Left colon (tissue), 2 donors: ENCODE data around the gene SH2B2. TPM values are rescaled to one million over a fixed set of nuclear protein-coding genes. Genes with fewer than 3 reads are reported as not detected.
"Not testable (repeated sequence)": the region's sequence is repeated elsewhere in the genome, so short reads cannot be mapped to it uniquely, and the experiment has no call there.

Experiments used
- ATAC-seq: fragments of 200-7000 bp; cut with Tn5 transposase; one replicate; pipeline ENCODE4 v1.9.1; 2020; ENCODE audit warnings: mild to moderate bottlenecking, moderate library complexity
- DNase-seq, 2 donors: peaks; one replicate each; pipeline ENCODE4 v3.0.0-alpha.2; 2020
- intact Hi-C, 2 donors: fragments of 100-400 bp; cut with DNase I in 1 of 2; cut with micrococcal nuclease in 1 of 2; formaldehyde crosslinking; loops; one replicate each; pipeline versions ENCODE4 v1.11.2 to v1.14.0; 2022; cut with DNase I, micrococcal nuclease
- total RNA-seq, 2 donors: library from RNA; stranded (reverse); fragmentation: NEBNext Ultra II Directional; extraction: Animal tissue kit (Norgen Biotek cat#: 25700); gene quantifications; one replicate each; pipeline ENCODE4 v1.2.1, GENCODE V29; 2021
- donor health status: DM: no; HTN: no; CAD: no.
- donor health status: DM: yes; HTN: yes; CAD: no.

Gene SH2B2
- total RNA-seq, 2 donors from 2014 or later: 3.2 to 3.3 TPM

DNA sequence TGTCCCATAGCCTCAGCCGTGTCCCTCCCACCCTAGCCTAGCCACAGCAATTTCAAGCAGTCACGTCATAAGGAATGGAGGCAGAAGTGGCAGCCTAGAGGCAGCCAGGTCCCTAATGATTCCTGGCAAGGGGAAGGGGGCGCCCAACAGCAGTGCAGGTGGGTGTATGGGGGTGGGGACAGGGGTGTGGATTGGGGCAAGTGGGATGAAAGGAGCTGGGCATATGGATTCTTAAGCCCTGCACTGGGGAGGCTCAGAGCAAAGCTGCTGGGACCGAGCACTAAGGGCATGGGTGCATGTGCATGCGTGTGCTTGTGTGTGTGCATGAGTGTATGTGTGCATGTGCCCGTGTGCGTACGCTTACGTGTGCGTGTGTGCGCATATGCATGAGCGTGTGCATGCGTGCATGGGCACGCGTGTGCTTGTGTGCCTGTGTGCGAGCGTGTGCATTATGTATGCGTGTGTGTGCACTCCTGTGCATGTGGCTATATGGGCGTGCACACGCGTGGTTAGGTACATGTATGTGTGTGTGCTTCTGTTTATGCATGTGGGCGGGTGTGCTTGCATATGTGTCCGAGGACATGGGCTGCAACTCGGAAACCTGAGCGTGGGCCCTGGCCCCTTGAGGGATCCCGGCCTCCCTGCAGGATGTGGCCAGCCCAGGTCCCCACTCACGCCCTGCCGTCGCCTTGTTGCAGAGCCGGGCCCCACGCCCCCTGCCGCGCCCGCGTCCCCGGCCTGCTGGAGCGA lies 34.1 kb downstream of the SH2B2 start:
- DNase-seq (no peak), ATAC-seq (no peak)
- intact Hi-C loops: no loop called here

DNA sequence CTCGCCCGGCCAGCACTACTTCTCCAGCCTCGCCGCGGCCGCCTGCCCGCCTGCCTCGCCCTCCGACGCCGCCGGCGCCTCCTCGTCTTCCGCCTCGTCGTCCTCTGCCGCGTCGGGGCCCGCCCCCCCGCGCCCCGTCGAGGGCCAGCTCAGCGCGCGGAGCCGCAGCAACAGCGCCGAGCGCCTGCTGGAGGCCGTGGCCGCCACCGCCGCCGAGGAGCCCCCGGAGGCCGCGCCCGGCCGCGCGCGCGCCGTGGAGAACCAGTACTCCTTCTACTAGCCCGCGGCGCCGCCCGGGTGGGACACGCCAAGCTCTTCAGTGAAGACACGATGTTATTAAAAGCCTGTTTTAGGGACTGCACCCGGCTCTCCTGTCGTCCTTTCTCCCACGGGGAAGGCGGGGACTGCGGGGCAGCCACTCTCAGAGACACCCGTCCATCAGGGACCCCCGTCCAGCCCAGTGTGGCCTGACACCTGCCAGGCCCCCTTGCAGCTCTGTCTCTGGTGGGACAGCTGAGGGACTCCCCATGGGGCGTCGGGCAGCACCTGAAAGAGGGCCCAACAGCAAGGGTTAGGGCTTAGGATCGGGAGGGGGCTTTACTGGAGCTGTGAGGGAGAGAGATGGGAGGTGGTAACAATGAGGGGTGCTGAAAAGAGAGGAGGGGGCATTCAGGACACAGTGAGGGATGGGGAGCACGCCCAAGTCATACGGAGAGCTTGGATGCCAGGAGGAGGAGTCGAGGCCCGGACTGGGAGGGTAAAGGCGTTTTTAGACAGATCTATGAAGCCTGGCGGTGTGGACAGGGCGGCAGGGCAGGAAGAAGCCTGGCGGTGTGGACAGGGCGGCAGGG lies 34.9 kb downstream of the SH2B2 start:
- ATAC-seq (peak; percentile 89), DNase-seq (peak in 1 of 2 donors; percentile 40)
- intact Hi-C loops: no loop called here

DNA sequence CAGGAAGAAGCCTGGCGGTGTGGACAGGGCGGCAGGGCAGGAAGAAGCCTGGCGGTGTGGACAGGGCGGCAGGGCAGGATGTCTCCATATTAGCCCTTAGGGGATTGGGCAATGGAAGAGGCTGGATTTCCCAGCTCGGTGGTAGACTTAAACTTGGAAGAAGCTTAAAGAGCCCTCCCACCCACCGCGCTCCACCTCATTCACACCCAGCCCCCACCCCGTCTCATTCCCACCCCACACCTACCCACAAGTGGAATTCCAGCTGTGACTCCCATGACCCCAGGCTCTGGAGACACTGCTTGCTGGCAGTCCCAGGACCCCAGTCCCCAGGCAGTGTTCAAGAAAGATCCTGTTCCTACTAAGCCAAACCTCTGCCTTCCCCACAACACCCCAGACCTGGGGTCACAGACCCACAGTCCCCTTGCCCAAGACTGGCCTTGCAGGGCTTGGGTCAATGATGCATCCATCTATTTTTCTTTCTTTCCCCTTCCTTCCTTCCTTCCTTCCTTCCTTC lies 35.6 kb downstream of the SH2B2 start:
- DNase-seq: no peak
- intact Hi-C loops: no loop called here

DNA sequence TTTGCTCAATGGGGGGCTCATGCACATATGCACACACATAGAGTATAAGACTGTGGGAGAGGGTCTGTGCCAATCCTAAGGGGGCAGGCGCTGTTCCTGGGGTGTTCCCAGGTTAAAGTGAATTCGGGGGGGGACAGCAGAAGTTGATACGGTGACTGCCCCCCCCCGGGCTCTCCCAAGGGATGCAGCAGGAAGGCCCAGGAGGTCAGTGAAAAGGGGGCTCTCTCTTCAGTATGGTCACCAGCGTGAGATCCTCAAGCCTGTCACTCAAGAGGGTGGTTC lies 37.2 kb downstream of the SH2B2 start:
- intact Hi-C loops: no loop called here
- ATAC-seq (no peak), DNase-seq (no peak)

More for the DNA sequence above, 35.6 kb downstream of the SH2B2 start:
- ATAC-seq: no peak

DNA sequence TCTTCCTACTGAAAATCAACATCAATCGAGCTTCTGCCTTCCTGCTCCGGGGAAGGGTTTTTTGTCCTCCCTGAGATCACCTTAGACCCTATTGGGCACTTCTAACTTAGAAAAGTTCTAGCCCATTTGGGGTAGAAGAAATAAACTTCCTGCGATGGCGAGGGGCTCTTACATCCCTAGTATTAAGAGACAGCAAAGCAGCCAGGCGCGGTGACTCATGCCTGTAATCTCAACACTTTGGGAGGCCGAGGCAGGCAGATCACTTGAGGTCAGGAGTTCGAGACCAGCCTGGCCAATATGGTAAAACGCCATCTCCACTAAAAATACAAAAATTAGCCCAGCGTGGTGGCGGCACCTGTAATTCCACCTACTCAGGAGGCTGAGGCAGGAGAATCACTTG lies 38.4 kb downstream of the SH2B2 start:
- intact Hi-C loops, ATAC-seq, DNase-seq: not testable (repeated sequence)

DNA sequence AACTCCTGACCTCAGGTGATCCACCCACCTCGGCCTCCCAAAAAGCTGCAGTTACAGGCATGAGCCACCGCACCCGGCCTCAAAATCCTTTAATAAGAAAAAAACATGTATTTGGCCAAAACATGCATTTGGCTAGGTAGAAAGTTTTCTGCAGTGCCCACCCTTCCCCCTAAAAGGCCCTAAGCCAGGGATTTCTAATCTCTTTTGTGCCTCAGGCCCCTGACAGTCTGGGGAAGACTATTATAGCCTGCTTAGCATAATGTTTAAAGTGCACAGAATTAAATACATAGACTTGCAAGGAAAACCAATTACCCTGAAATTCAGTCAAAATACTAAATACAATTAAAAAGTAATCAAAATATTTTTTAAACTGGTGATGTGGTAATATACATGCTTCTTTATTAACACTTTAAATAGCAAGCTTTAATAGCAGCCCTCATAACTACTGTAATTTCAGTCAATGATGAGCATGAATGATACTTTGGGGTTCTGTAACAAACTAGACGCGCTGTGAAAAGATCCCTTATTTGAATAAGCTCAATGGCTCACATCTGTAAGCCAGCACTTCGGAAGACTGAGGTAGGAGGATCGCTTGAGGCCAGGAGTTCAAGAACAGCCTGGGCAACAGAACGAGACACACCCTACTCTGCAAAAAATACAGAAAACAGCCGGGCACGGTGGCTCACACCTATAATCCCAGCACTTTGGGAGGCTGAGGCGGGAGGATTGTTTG lies 39.7 kb downstream of the SH2B2 start:
- DNase-seq (no peak), ATAC-seq (no peak)
- intact Hi-C loops: no loop called here

DNA sequence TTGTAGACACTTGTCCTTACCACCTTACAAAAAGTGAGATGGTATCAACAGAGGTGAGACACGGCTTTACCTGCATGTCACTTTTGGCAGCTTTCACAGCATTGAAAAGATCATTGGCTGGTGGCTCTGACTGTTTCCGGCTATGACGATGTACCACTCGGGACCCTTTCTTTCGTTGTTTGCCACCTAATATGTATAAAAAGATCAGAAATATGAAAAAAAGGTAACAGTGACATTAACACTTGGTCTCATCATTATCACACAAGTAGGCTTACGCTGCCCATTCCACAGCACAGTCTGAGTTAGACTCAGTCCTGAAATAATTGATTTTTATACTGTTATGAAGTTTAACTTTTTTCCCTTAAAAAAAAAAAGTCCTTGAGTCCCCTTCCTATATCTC lies 40.5 kb downstream of the SH2B2 start:
- intact Hi-C loops, ATAC-seq: not testable (repeated sequence)

DNA sequence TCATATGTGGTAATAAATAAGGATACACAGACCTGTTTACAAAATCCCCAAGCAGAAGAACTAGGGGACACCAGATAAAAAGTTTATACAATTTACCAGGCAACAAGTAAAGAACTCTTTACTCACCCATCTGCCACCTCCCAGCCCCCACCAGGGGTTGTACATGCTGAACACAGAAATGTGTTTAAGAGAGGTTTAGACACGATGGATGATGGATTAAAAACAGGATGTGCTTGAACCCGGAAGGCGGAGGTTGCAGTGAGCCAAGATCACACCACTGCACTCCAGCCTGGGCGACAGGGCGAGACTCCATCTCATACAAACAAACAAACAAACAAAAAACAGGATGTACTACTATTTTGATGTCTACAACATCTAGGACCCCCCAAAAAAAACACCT lies 42.2 kb downstream of the SH2B2 start:
- DNase-seq, intact Hi-C loops, ATAC-seq: not testable (repeated sequence)

More for the DNA sequence above, 40.5 kb downstream of the SH2B2 start:
- DNase-seq: not testable (repeated sequence)

DNA sequence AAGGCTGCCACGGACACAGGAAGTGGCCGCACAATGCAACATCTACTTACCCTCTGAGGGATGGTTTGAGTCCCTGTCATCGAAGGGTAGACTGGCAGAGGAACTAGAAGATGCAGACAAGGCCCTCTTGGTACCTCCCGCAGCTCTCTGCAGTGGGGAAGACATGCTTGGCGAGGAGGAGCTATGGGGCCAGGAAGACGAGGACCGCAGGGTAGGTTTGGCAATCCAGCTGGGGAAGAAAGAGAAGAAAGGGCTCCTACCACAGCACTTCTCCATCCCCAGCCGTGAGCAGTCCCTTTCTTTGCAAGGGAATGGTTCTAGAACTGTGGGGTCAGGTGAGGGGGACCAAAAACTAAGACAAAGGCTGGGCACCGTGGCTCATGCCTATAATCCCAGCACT lies 42.7 kb downstream of the SH2B2 start:
- intact Hi-C loops, DNase-seq, ATAC-seq: not testable (repeated sequence)

DNA sequence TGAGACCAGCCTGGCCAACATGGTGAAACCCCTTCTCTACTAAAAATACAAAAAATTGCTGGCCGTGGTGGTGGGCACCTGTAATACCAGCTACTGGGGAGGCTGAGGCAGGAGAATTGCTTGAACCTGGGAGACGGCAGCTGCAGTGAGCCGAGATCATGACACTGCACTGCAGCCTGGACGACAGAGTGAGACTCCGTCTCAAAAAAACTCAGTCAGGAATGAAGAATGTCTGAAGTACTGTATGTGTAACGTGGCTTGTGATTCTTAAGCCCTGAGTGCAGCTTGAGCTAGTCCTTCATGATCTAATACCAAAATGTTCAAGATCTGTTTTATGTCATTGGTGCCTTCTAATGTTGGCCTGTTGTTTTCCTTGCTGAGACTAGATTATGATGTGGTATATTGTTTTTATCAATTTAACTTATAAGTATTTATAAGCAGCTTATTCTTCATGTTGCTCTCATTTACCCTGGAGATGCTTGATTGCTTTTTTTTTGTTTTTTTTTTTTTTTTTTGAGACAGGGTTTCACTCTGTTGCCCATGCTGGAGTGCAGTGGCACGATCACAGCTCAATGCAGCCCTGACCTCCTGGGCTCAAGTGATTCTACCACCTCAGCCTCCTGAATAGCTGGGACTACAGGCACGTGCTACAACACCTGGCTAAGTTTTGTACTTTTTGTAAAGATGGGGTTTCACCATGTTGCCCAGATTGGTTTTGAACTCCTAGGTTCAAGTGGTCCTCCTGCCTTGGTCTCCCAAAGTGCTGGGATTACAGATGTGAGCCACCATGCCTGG lies 44.2 kb downstream of the SH2B2 start:
- DNase-seq, ATAC-seq, intact Hi-C loops: not testable (repeated sequence)

DNA sequence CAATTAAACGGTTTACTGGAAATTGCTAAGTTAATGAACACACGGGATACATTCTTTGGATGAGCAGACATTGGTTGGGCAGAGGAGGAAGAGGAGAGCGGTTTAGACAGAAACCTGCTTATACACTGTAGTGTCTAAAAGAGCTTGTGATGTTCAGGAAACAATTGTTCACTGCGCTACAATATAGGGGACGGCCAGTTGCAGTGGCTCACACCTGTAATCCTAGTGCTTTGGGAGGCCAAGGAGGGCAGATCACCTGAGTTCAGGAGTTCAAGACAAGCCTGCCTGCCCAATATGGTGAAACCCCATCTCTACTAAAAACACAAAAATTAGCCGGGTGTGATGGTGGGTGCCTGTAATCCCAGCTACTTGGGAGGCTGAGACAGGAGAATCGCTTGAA lies 48.9 kb downstream of the SH2B2 start:
- ATAC-seq, intact Hi-C loops, DNase-seq: not testable (repeated sequence)

DNA sequence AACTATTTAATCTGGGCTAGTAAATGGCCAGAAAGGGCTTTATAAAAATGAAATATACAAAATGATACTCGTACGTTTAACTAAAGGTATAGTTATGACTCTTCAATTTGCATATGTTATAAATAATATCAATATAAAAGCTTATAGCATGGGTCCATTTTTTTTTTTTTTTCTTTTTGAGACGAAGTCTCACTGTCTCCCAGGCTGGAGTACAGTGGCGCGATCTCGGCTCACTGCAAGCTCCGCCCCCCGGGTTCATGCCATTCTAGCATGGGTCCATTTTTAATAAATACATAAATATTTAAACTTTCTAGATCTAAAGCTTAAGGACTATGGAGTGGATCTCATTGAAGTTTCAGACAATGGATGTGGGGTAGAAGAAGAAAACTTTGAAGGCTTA lies 50.3 kb downstream of the SH2B2 start:
- ATAC-seq, intact Hi-C loops, DNase-seq: not testable (repeated sequence)

DNA sequence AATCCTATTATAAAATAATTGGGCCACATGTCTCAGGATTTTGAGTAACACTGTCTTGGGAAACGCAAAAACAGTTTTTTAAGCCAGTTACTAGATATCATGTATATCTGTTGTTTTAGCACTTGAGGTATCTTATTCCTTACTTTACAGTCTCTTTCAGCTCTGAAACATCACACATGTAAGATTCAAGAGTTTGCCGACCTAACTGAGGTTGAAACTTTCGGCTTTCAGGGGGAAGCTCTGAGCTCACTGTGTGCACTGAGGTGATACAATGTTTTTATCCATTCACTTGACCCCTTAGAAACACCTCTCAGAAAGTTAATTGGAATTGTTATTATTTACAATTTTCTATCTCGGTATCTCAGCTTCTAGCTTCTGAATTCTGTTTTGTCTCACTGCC lies 50.8 kb downstream of the SH2B2 start:
- intact Hi-C loops, ATAC-seq: not testable (repeated sequence)

DNA sequence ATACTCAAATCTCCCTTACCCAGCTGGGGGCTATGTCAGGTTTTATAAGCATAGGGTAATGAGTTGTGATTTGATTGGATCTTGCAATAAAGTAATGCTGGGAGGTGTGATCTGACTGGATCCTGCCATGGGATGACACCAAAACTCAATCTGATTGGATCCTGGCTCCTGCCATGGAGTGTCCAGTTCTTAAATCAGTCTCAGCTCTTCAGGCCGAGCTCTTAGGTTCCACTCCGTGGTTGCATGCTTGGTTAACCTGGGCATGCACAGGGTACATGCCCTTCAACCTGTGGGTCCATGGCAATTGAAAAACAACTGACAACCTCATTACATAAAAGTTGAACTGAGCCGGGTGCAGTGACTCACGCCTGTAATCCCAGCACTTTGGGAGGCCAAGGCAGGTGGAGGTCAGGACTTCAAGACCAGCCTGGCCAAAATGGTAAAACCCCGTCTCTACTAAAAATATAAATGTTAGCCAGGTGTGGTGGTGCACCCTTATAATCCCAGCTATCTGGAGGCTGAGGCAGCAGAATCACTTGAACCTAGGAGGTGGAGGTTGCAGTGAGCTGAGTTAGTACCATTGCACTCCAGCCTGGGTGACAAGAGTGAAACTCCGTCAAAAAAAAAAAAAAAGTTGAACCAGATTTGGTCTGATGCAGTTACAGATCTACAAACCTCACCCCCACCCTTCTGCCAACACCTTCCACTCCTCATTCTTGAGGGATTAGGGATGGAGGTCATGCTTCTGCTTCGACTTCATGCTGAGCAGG lies 54.1 kb downstream of the SH2B2 start:
- DNase-seq, intact Hi-C loops, ATAC-seq: not testable (repeated sequence)

More for the DNA sequence above, 50.8 kb downstream of the SH2B2 start:
- DNase-seq: not testable (repeated sequence)

DNA sequence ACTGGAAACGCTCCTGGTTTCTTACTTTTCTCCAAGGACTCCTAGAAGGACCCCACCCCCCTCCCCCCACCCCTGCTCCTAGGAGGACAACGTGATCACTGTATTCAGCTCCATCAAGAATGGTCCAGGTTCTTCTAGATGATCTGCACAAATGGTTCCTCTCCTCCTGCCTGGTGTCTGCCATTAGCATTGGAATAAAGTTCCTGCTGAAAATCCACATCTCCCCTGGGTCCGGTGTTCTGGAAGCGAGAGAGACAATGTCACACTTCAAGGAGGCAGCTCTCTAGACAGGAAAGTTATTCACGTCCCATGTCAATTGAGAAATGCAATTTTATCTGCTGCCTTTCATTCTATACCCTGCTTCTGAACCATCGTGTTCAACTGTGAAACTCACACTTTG lies 60.3 kb downstream of the SH2B2 start:
- DNase-seq, ATAC-seq, intact Hi-C loops: not testable (repeated sequence)

DNA sequence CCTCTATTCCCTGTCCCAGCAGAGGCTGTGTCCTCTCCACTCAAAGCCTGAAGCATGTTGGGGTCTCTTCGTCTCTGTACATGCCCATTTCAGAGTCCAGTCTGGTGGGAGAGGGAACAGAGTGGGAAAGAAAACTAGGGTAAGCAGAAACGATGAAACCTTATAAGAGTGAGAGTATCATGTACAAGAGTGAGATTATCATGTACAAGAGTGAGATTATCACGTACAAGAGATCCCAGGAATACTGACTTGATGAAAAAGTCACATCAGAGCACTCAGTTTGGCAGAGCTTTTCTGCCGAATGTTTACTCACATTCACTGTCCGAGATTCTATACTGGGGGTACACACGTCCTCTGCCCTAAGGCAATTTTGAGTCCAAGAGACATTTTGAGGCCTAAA lies 69.7 kb downstream of the SH2B2 start, which contains the start of gene SPDYE6:
TSS of gene SPDYE6 (minus strand) at position 101 of the 400 bp plus-strand sequence. CDS start 421 bp downstream, outside the sequence.
- DNase-seq, intact Hi-C loops, ATAC-seq: not testable (repeated sequence)
